ENCODE data around the gene ZNG1C.
"Not testable (repeated sequence)": the region's sequence is repeated elsewhere in the genome, so short reads cannot be mapped to it uniquely, and the experiment has no call there.

Gene ZNG1C

GRCh38 chr9:68343242-68343641, 101.5 kb downstream of the ZNG1C start:
- DNase-seq = not testable (repeated sequence)

GRCh38 chr9:68343992-68344391, 102.2 kb downstream of the ZNG1C start:
- DNase-seq = not testable (repeated sequence)
